Stimulated activated CD4-positive, alpha-beta T cell treated with anti-CD3 and anti-CD28 coated beads, Interleukin-4, amount 100 ng/mL, for 24 hours (primary cell): Measurements from ENCODE around the gene OSBPL1A.

Experiments
- DNase-seq: peaks from one replicate; pipeline ENCODE4 v3.0.0-alpha.2; 2020

Gene OSBPL1A

GRCh38 chr18:24115628-24116027 lies 282.0 kb downstream of the OSBPL1A start:
- DNase-seq = no peak

DNA sequence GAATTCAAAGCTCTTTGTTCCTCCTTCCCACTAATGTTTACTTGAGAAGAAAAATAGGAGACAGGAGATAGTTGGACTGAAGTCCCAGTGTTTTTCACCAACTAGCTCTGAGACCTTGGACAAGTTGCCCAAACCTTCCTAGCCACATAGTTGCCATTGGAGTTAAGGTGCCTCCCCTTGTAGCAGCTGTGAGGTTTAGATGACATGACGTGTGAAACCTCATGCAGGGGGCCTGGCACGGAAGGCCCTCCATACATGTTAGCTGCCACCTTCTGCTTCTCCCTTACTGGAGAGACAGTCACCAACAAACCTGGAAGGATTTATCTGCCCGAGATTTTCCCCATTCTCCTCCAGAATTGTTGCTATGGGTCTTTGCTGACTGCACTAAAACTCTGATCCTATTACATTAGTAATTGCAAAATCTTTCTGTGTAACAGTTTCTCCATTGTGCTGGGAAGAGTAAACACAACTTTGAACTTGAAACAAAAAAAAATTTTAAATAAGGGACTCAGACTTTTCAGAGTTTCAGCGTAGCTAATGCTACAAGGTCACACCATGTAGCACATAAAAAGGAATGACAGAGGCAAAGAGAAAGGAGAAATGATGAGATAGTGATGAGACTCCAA lies 282.6 kb downstream of the OSBPL1A start:
- no peak for DNase-seq

- DNase-seq = no peak
Observed at GRCh38 chr18:24112874-24113615, 284.6 kb downstream of the OSBPL1A start.

GRCh38 chr18:24112464-24112863 lies 285.2 kb downstream of the OSBPL1A start:
- no peak for DNase-seq
